ENCODE data around the gene SLIT3.

GRCh38 chr5:168740811-168741213 lies 560.1 kb downstream of the SLIT3 start:
- no peak for TF ChIP-seq CTCF (IDR thresholded peaks at IDR 0.05)
- TF ChIP-seq POLR2A (IDR thresholded peaks at IDR 0.05), result no peak

All from Peyer's patch (tissue), 4 donors.